Activated naive CD4-positive, alpha-beta T cell treated with anti-CD3 and anti-CD28 coated beads, Interleukin-2, amount 10 ng/mL, durations not matched to agents 7 days and 5 days (primary cell): ENCODE data around the gene SEMA4D.

Experiments used
- CTCF ChIA-PET: fragments of 350-600 bp; sonication (Branson Sonifier 250); formaldehyde crosslinking; loops from one replicate; lab custom pipeline; 2021; ENCODE audit warnings: antibody characterized with exemption; lab: Charles Lee
- DNase-seq: peaks from one replicate; pipeline ENCODE4 v3.0.0-alpha.2; 2020
- H3K27ac Mint-ChIP-seq: one replicate; pipeline ENCODE4 v1.8.0; 2021; ENCODE audit warnings: mild to moderate bottlenecking, moderate library complexity, mixed read lengths
- H3K27me3 Mint-ChIP-seq: one replicate; pipeline ENCODE4 v1.8.0; 2021; ENCODE audit warnings: mild to moderate bottlenecking, mixed read lengths
- H3K36me3 Mint-ChIP-seq: one replicate; pipeline ENCODE4 v1.8.0; 2021; ENCODE audit warnings: mixed read lengths
- H3K4me1 Mint-ChIP-seq: one replicate; pipeline ENCODE4 v1.8.0; 2021; ENCODE audit warnings: mixed read lengths
- H3K4me3 Mint-ChIP-seq: one replicate; pipeline ENCODE4 v1.8.0; 2021; ENCODE audit warnings: mild to moderate bottlenecking, moderate library complexity, mixed read lengths
- H3K9me3 Mint-ChIP-seq: one replicate; pipeline ENCODE4 v1.8.0; 2021; ENCODE audit warnings: mixed read lengths

SEMA4D gene, protein sequence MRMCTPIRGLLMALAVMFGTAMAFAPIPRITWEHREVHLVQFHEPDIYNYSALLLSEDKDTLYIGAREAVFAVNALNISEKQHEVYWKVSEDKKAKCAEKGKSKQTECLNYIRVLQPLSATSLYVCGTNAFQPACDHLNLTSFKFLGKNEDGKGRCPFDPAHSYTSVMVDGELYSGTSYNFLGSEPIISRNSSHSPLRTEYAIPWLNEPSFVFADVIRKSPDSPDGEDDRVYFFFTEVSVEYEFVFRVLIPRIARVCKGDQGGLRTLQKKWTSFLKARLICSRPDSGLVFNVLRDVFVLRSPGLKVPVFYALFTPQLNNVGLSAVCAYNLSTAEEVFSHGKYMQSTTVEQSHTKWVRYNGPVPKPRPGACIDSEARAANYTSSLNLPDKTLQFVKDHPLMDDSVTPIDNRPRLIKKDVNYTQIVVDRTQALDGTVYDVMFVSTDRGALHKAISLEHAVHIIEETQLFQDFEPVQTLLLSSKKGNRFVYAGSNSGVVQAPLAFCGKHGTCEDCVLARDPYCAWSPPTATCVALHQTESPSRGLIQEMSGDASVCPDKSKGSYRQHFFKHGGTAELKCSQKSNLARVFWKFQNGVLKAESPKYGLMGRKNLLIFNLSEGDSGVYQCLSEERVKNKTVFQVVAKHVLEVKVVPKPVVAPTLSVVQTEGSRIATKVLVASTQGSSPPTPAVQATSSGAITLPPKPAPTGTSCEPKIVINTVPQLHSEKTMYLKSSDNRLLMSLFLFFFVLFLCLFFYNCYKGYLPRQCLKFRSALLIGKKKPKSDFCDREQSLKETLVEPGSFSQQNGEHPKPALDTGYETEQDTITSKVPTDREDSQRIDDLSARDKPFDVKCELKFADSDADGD

DNA sequence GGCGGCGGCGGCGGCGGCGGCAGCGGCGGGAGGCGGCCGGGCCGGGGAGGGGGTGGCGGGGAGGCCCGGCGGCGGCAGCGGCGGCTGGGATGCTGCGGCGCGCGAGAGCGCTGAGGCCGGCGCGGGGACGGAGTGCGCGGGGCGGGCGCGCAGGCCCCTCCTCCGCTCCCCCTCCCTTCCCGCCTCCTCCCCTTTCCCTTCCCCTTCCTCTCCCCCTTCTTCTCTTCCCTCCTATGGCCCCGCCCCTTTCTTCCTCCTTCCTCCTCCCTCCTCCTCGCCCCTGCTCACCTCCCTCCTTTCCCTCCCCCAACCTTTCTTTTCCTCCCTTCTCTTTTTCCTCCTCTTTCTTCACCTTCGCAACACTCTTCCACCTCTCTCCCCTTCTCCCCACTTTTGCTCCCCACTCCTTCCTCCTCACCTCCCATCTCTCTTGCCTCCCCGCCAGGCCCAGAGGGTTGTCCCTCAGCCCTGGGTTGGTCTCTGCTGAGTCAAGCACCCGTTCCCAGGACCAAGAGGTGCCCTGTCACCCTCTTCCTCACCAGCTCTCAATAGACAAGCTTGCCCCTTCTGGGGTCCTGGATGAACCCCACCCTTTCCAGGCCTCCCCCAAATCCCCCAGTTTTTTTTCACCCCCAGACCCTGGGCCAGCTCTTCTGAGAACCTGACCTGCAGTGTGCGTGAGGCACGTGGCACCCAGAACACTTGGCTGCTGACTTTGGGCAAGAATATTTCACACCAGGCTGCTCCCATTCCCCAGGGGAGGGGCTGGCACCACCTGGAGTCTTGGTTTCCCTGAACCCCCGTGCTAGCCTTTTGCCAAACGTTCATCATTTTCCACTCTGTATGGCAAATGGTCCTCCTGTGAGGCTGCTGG, at the start of gene SEMA4D:
Gene SEMA4D (minus strand): TSS at position 136 of the 874 bp plus-strand sequence. CDS start 92,657 bp downstream, outside the sequence.
- Mint-ChIP-seq H3K9me3 (no peaks in the 10 kb centered on the region), H3K36me3 (peaks cover 35% of the 10 kb centered on the region), H3K27me3 (no peaks in the 10 kb centered on the region), H3K4me3 (peak within 1 kb of the TSS; percentile 98), H3K4me1 (peaks cover 90% of the 10 kb centered on the region), H3K27ac (peak within 1 kb of the TSS; percentile 93)
- DNase-seq, result peak; percentile 75
- CTCF ChIA-PET, result interaction anchor here (0.9 to 1.6 kb wide), 4 partner anchors 20 to 50 kb away, joined by 3 to 7 read pairs (median 4); no protein-coding TSS in a partner anchor

DNA sequence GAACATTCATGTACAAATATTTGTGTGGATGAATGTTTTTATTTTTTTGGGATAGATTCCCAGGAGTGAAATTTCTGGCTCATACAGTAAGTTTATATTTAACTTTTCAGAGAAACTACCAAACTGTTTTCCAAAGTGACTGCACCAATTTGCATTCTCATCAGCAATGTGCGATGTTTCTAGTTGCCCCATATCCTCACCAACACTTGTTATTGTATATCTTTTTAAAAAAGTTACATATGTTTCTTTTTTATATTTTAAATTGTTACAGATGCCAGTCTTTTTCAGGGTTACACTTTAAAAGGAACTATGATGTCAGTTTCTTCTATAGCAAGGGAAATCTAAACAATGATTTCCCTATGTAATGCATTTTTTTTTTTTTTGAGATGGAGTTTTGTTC, 49.1 kb upstream of the SEMA4D start:
- Mint-ChIP-seq H3K9me3 (peaks cover 15% of the 10 kb centered on the region), H3K36me3 (peaks cover 13% of the 10 kb centered on the region), H3K27ac (no peak overlapping the region), H3K4me1 (peaks cover 36% of the 10 kb centered on the region), H3K27me3 (peaks cover 14% of the 10 kb centered on the region), H3K4me3 (no peak overlapping the region)
- no peak for DNase-seq
- CTCF ChIA-PET, result interaction anchor here (2.3 to 4.5 kb wide), 2 partner anchors 7 to 67 kb away, joined by 18 to 70 read pairs; no protein-coding TSS in a partner anchor

DNA sequence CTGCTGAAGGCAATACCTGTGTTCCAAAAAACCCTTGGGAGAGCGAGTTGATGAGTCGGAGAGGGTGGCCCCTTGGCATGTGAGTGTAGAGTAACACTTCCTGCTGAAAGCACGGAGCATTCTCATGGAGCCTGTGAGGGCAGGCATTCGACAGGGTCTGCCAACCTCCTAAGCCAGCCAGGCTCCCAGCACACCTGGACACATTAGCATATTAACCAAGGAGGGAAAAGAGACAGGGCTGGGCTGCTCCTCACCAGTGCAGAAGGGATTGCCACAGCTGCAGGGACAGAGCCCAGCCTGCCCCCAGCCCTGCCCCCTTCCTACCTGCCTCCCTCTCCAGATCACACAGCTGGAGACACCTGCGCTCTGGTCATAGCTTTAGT, 46.4 kb upstream of the SEMA4D start:
- Mint-ChIP-seq H3K4me1 (peaks cover 42% of the 10 kb centered on the region), H3K36me3 (peaks cover 13% of the 10 kb centered on the region), H3K27ac (no peak overlapping the region), H3K4me3 (no peak overlapping the region), H3K27me3 (no peaks in the 10 kb centered on the region), H3K9me3 (peaks cover 15% of the 10 kb centered on the region)
- DNase-seq, result no peak
- CTCF ChIA-PET, result interaction anchor here (3.1 kb wide), 1 partner anchor 13 kb away, joined by 11 read pairs; no protein-coding TSS in a partner anchor

DNA sequence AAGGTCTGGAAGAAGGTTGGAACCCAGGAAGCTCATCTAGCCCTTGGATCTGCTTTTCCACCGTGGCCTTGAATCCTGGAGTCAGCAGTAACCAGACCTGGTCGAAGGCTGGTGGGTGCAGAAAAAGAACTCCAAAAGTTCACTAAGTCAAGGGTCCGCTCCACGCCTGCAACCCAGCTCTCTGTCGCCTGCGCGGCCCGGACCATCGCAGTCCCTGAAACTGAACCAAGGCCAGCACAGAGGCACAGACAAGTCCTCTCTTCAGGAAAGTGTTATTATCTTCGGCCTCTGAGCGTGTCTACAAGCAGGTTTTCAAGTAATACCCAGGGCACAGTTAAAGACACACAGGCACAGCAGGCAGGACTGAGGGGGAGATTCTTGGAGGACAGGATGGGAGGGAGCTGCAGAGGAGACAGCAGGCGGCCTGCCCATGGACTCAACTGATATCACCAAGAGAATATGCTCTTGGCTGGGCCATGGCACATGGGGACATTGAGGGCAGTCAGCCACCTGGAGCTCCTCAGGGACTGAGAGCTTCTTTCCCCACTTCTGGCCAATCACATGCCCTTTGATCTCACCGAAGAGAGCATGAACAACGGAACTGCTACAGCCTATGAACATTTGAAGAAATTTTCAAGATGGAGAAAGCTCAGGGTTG, 45.8 kb upstream of the SEMA4D start:
- Mint-ChIP-seq H3K36me3 (peaks cover 13% of the 10 kb centered on the region), H3K4me3 (no peak overlapping the region), H3K27me3 (no peaks in the 10 kb centered on the region), H3K4me1 (peaks cover 42% of the 10 kb centered on the region), H3K9me3 (peaks cover 15% of the 10 kb centered on the region), H3K27ac (no peak overlapping the region)
- DNase-seq, result no peak
- CTCF ChIA-PET, result interaction anchor here (3.1 kb wide), 1 partner anchor 13 kb away, joined by 11 read pairs; no protein-coding TSS in a partner anchor

DNA sequence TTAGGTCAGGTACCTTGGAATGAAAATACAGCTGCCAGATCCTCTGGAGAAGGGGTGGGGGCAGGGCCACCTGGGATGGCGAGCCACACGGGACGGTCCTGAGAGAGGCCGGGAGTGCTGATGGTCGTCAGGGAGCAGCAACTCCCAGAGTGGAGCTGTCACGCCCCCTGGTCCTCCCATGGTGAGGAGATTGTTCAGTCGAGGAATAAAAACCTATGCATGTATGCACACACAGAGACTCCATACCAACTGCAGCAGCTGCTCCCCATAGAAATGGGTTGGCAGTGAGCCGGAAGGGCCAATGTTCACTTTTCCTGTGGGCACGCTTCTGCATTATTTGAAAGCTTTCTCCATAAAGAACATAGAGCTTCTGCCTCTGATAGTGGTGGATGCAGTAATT, 45.2 kb upstream of the SEMA4D start:
- peaks cover 15% of the 10 kb centered on the region for H3K9me3 Mint-ChIP-seq
- peaks cover 13% of the 10 kb centered on the region for H3K36me3 Mint-ChIP-seq
- CTCF ChIA-PET, result interaction anchor here (0.8 to 3.1 kb wide), 2 partner anchors 12 to 46 kb away, joined by 4 to 11 read pairs; no protein-coding TSS in a partner anchor
- H3K27ac Mint-ChIP-seq, result no peak overlapping the region
- no peak overlapping the region for H3K4me3 Mint-ChIP-seq
- no peak for DNase-seq
- H3K4me1 Mint-ChIP-seq, result peaks cover 42% of the 10 kb centered on the region
- H3K27me3 Mint-ChIP-seq, result no peaks in the 10 kb centered on the region

DNA sequence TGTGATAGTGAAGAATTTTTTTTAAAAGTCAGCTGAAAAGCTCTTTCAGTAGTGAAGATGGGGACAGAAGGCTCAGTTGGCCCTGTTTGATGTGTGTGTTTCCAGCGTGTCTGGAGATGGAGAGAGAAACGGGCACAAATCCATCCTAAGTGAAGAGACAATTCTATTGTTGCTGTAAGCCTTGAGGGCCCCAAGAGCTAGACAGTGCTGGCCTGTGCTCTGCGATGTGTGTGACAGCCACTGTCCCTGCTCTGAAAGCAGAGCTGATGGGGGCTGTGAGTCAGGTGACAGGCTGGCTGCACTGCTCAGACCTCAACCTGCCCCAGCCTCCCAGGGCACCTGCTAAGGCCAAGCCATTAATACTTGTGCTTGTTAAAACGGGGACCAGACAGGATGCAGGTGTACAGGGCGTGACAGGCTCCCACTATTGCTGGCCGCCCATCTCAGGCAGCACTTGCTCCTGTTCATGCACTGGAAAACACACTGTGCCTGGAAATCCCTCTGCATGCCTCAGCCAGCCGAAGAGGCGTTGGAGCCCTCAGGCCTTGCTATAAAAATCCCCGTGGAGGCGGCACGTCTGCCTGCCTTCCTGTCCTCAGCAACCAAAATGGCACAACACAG, 44.6 kb upstream of the SEMA4D start:
- CTCF ChIA-PET, result interaction anchor here (0.8 kb wide), 1 partner anchor 46 kb away, joined by 4 read pairs; no protein-coding TSS in a partner anchor
- H3K4me1 Mint-ChIP-seq, result peaks cover 43% of the 10 kb centered on the region

DNA sequence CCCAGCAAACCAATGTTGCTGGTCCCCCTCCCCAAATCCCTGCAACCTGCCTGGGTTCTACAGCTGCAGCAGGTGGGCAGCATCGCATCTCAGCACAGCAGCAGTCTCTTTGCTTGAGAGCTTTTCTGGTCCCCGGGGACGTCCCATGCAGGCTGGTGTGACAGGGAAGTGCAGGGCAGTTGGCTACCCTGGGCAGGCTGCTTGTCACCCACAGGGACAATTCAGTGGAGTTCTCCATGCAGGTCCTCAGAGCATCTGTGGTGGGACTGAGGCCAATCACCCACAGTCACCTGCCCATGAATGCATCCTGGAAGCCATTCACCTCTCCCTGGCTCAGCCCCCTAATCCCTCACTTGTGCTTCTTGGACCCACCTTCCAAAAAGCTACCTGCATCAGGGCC, 43.9 kb upstream of the SEMA4D start:
- peaks cover 50% of the 10 kb centered on the region for H3K4me1 Mint-ChIP-seq
- H3K36me3 Mint-ChIP-seq, result peaks cover 13% of the 10 kb centered on the region
- peaks cover 14% of the 10 kb centered on the region for H3K9me3 Mint-ChIP-seq
- H3K27me3 Mint-ChIP-seq, result no peaks in the 10 kb centered on the region
- CTCF ChIA-PET, result no interaction called here
- H3K4me3 Mint-ChIP-seq, result no peak overlapping the region
- DNase-seq, result no peak
- H3K27ac Mint-ChIP-seq, result no peak overlapping the region

More for the DNA sequence above, 44.6 kb upstream of the SEMA4D start:
- H3K27ac Mint-ChIP-seq, result no peak overlapping the region
- peaks cover 13% of the 10 kb centered on the region for H3K36me3 Mint-ChIP-seq
- peaks cover 14% of the 10 kb centered on the region for H3K9me3 Mint-ChIP-seq
- H3K4me3 Mint-ChIP-seq, result no peak overlapping the region
- no peaks in the 10 kb centered on the region for H3K27me3 Mint-ChIP-seq
- no peak for DNase-seq

DNA sequence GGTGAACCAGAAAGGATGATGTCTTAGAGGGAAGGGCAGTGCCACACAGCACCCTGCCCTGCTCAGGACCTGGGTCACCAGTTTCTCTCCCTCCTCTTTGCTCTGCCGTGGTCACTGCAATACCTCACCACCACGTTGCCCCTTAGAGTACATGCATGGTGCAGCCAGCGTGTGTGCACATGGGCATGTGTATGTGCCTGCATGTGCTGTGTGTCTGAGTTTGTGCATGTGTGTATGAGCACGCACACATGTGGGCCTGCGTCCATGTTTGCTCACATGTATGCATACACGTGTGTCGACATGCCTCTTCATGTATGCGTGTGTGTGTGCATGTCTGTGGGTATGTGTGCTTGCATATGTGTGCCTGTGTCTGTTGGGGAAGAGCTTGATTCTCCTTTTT, 41.5 kb upstream of the SEMA4D start:
- CTCF ChIA-PET, result interaction anchor here (0.7 to 2.5 kb wide), 4 partner anchors 8 to 12 kb away, joined by 3 to 18 read pairs (median 4); no protein-coding TSS in a partner anchor
- no peak overlapping the region for H3K4me3 Mint-ChIP-seq

DNA sequence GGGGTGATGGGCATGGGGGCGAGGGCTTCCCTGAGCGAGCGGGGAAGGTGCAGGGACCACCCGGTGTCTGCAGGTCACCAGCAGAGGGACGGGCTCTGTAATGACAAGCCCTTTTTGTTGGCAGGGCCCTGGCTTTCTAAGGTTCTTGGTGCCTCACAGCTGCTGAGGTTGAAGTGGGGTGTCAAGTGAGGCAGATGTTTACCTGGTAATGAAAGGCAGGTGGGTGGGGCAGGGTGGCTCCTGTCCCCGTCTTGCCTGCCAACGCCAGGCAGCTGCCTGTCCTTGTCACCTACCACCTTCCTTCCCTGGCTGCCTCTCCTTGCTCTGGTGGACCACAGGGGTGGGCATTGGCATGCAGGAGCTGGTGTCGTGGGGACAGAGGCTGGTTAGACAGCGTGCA, 41.0 kb upstream of the SEMA4D start:
- CTCF ChIA-PET, result interaction anchor here (0.8 to 2.5 kb wide), 4 partner anchors 9 to 32 kb away, joined by 3 to 18 read pairs (median 4); no protein-coding TSS in a partner anchor
- no peaks in the 10 kb centered on the region for H3K9me3 Mint-ChIP-seq
- no peaks in the 10 kb centered on the region for H3K27me3 Mint-ChIP-seq
- H3K36me3 Mint-ChIP-seq, result no peaks in the 10 kb centered on the region
- H3K4me3 Mint-ChIP-seq, result no peak overlapping the region
- H3K4me1 Mint-ChIP-seq, result peaks cover 75% of the 10 kb centered on the region
- peak overlapping the region; percentile 81 for H3K27ac Mint-ChIP-seq
- no peak for DNase-seq

More for the DNA sequence above, 41.5 kb upstream of the SEMA4D start:
- Mint-ChIP-seq H3K36me3 (no peaks in the 10 kb centered on the region), H3K9me3 (no peaks in the 10 kb centered on the region), H3K4me1 (peaks cover 73% of the 10 kb centered on the region), H3K27me3 (no peaks in the 10 kb centered on the region), H3K27ac (peak overlapping the region; percentile 75)
- no peak for DNase-seq

DNA sequence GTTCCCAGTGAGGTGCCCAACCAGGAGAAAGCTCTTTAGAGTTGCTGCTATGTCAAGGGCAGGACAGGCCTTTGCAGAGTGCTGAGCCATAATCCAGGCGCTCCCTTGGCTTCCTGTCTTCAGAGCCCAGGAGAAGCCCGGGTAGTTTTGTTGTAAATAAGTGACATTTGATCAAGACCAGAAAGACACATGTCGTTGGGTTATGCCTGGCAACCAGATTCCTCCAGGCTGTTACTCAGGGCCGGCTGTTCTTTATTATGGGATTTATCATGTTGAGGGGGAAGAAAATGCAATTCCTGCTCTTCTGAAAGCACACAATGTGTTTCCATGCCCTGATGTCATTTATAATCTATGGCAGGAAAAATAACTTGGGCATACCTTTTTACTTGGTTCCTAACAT, 39.3 kb upstream of the SEMA4D start:
- Mint-ChIP-seq H3K4me1 (peaks cover 82% of the 10 kb centered on the region), H3K27ac (peak overlapping the region; percentile 95), H3K27me3 (no peaks in the 10 kb centered on the region), H3K4me3 (peak overlapping the region; percentile 30), H3K36me3 (peaks cover 1% of the 10 kb centered on the region), H3K9me3 (no peaks in the 10 kb centered on the region)
- CTCF ChIA-PET, result interaction anchor here (0.9 to 2.5 kb wide), 6 partner anchors 11 to 219 kb away, joined by 3 to 19 read pairs (median 6); partner anchors contain the start of gene SECISBP2
- no peak for DNase-seq

DNA sequence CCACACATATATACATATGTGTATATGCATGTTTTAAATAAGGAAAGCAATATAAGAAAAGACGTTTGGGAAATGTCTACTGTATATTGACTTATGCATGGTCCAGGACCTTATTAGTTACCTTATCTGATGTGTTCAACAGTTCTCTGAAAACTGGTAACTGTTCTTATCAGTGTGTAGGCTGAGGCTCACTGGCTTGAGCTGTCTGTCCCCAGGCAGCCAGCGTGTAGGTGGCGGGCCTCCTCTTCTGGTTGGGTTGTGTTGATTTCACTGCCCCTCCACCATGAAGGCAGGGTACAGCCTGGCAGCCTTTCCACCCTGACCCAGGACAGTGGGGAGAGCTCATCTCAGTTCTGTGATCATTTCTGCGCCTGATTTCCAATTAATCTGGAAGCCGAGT, 38.7 kb upstream of the SEMA4D start:
- Mint-ChIP-seq H3K4me1 (peaks cover 85% of the 10 kb centered on the region), H3K36me3 (peaks cover 1% of the 10 kb centered on the region), H3K27me3 (no peaks in the 10 kb centered on the region), H3K4me3 (peak overlapping the region; percentile 30), H3K9me3 (no peaks in the 10 kb centered on the region), H3K27ac (peak overlapping the region; percentile 95)
- CTCF ChIA-PET, result interaction anchor here (1.0 to 2.5 kb wide), 7 partner anchors 11 to 107 kb away, joined by 3 to 19 read pairs (median 5); no protein-coding TSS in a partner anchor
- DNase-seq, result peak; percentile 53

DNA sequence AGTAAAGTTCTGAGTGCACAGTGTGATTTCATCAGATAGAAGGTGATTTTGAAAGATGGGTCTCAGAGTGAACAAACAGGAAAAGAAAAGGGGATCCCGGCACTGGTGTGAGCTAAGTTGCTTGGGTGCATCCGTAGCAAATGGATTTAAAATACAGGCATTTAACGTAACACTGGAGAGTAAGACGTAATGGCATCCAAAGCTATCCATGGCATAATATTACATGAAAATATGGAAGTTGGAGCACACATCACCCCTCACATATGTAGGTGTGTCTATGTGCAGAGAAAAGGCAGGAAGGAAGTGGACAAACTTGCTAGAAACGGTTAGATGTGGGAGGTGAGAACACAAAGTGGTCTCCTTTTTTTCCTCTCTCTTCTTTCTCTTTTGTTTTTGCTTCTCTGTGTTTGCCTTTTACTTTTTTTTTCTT, 38.2 kb upstream of the SEMA4D start:
- no peak for DNase-seq
- Mint-ChIP-seq H3K4me1 (peaks cover 88% of the 10 kb centered on the region), H3K4me3 (peak overlapping the region; percentile 55), H3K27me3 (no peaks in the 10 kb centered on the region), H3K9me3 (no peaks in the 10 kb centered on the region), H3K36me3 (peaks cover 1% of the 10 kb centered on the region), H3K27ac (peak overlapping the region; percentile 95)
- CTCF ChIA-PET, result interaction anchor here (1.1 to 2.5 kb wide), 5 partner anchors 11 to 107 kb away, joined by 3 to 19 read pairs (median 5); no protein-coding TSS in a partner anchor
